ENCODE results near the gene DNM3.

DNA sequence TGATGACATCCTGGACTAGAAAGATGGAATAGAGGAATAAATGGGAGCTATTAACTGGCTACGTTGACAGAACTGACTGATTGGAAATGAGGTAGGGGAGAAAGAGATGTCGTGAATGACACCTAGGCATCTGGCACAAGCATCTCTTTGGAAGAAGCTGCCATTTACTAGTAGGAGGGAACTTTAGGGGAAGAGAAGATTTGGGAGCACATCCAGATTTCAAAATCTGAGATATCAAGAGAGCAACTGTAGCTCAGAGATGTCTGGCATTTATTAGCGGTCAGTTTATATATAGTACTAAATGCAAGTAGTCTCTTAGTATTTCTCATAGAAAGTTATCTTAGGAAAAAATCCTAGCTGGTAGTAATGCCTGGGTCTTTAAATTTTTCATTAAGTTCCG, 447.3 kb downstream of the DNM3 start:
- TF ChIP-seq, protein P1, sequence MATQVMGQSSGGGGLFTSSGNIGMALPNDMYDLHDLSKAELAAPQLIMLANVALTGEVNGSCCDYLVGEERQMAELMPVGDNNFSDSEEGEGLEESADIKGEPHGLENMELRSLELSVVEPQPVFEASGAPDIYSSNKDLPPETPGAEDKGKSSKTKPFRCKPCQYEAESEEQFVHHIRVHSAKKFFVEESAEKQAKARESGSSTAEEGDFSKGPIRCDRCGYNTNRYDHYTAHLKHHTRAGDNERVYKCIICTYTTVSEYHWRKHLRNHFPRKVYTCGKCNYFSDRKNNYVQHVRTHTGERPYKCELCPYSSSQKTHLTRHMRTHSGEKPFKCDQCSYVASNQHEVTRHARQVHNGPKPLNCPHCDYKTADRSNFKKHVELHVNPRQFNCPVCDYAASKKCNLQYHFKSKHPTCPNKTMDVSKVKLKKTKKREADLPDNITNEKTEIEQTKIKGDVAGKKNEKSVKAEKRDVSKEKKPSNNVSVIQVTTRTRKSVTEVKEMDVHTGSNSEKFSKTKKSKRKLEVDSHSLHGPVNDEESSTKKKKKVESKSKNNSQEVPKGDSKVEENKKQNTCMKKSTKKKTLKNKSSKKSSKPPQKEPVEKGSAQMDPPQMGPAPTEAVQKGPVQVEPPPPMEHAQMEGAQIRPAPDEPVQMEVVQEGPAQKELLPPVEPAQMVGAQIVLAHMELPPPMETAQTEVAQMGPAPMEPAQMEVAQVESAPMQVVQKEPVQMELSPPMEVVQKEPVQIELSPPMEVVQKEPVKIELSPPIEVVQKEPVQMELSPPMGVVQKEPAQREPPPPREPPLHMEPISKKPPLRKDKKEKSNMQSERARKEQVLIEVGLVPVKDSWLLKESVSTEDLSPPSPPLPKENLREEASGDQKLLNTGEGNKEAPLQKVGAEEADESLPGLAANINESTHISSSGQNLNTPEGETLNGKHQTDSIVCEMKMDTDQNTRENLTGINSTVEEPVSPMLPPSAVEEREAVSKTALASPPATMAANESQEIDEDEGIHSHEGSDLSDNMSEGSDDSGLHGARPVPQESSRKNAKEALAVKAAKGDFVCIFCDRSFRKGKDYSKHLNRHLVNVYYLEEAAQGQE (tag by site-specific recombination; IDR thresholded peaks at IDR 0.05), result no peak
- no peak for TF ChIP-seq MZF1 (tag by site-specific recombination; IDR thresholded peaks at IDR 0.05; ENCODE audit: borderline replicate concordance)
- TF ChIP-seq, protein P2, sequence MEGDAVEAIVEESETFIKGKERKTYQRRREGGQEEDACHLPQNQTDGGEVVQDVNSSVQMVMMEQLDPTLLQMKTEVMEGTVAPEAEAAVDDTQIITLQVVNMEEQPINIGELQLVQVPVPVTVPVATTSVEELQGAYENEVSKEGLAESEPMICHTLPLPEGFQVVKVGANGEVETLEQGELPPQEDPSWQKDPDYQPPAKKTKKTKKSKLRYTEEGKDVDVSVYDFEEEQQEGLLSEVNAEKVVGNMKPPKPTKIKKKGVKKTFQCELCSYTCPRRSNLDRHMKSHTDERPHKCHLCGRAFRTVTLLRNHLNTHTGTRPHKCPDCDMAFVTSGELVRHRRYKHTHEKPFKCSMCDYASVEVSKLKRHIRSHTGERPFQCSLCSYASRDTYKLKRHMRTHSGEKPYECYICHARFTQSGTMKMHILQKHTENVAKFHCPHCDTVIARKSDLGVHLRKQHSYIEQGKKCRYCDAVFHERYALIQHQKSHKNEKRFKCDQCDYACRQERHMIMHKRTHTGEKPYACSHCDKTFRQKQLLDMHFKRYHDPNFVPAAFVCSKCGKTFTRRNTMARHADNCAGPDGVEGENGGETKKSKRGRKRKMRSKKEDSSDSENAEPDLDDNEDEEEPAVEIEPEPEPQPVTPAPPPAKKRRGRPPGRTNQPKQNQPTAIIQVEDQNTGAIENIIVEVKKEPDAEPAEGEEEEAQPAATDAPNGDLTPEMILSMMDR (tag by site-specific recombination; IDR thresholded peaks at IDR 0.05), result no peak
- TF ChIP-seq, protein P3, sequence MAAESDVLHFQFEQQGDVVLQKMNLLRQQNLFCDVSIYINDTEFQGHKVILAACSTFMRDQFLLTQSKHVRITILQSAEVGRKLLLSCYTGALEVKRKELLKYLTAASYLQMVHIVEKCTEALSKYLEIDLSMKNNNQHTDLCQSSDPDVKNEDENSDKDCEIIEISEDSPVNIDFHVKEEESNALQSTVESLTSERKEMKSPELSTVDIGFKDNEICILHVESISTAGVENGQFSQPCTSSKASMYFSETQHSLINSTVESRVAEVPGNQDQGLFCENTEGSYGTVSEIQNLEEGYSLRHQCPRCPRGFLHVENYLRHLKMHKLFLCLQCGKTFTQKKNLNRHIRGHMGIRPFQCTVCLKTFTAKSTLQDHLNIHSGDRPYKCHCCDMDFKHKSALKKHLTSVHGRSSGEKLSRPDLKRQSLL (tag by site-specific recombination; IDR thresholded peaks at IDR 0.05), result no peak
- no peak for TF ChIP-seq ZNF423 (tag by site-specific recombination; IDR thresholded peaks at IDR 0.05)
- TF ChIP-seq ZNF571 (tag by site-specific recombination; IDR thresholded peaks at IDR 0.05), result no peak
- TF ChIP-seq ZNF114 (tag by site-specific recombination; IDR thresholded peaks at IDR 0.05), result no peak
- TF ChIP-seq SETDB1 (IDR thresholded peaks at IDR 0.05; ENCODE audit: insufficient read length, low read length), result no peak
- no peak for TF ChIP-seq ZNF777 (tag by site-specific recombination; IDR thresholded peaks at IDR 0.05; ENCODE audit: borderline replicate concordance)
- TF ChIP-seq ZNF155 (tag by site-specific recombination; IDR thresholded peaks at IDR 0.05), result no peak
- TF ChIP-seq, protein P4, sequence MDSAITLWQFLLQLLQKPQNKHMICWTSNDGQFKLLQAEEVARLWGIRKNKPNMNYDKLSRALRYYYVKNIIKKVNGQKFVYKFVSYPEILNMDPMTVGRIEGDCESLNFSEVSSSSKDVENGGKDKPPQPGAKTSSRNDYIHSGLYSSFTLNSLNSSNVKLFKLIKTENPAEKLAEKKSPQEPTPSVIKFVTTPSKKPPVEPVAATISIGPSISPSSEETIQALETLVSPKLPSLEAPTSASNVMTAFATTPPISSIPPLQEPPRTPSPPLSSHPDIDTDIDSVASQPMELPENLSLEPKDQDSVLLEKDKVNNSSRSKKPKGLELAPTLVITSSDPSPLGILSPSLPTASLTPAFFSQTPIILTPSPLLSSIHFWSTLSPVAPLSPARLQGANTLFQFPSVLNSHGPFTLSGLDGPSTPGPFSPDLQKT (IDR thresholded peaks at IDR 0.05; ENCODE audit: borderline replicate concordance, low read depth, low read length), result no peak
- no peak for TF ChIP-seq ZEB2 (tag by site-specific recombination; IDR thresholded peaks at IDR 0.05)
- TF ChIP-seq, protein P5, sequence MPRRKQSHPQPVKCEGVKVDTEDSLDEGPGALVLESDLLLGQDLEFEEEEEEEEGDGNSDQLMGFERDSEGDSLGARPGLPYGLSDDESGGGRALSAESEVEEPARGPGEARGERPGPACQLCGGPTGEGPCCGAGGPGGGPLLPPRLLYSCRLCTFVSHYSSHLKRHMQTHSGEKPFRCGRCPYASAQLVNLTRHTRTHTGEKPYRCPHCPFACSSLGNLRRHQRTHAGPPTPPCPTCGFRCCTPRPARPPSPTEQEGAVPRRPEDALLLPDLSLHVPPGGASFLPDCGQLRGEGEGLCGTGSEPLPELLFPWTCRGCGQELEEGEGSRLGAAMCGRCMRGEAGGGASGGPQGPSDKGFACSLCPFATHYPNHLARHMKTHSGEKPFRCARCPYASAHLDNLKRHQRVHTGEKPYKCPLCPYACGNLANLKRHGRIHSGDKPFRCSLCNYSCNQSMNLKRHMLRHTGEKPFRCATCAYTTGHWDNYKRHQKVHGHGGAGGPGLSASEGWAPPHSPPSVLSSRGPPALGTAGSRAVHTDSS (tag by site-specific recombination; IDR thresholded peaks at IDR 0.05), result no peak
- no peak for TF ChIP-seq ZNF274 (IDR thresholded peaks at IDR 0.05; ENCODE audit: low read length)
- no peak for TF ChIP-seq ZNF274 (tag by site-specific recombination; IDR thresholded peaks at IDR 0.05; ENCODE audit: borderline replicate concordance)
